SU-DHL-6 (cell line): Measurements from ENCODE around the gene HAUS1.

Source experiments
- H2AFZ ChIP-seq: fragments of 200-600 bp; sonication (generic); 2 replicates; pipeline ENCODE4 v1.6.1; 2014; ENCODE audit warnings: low read depth, mild to moderate bottlenecking, moderate library complexity, mixed read lengths, antibody characterized with exemption, low read length; ENCODE audit not compliant: severe bottlenecking
- H3F3A ChIP-seq: fragments of 200-600 bp; shearing (Covaris generic); 2 replicates; pipeline ENCODE4 v1.6.0; 2016; ENCODE audit warnings: antibody characterized with exemption, mild to moderate bottlenecking; ENCODE audit not compliant: insufficient read depth
- H3K27ac ChIP-seq: fragments of 200-600 bp; sonication (generic); 2 replicates; pipeline ENCODE4 v1.5.1; 2016; ENCODE audit warnings: low read depth, mild to moderate bottlenecking, low read length, moderate library complexity, mixed read lengths
- H3K27me3 ChIP-seq: fragments of 200-600 bp; sonication (generic), shearing (Covaris generic); 2 replicates; pipeline ENCODE4 v1.6.0; 2014; ENCODE audit warnings: mild to moderate bottlenecking, low read length
- H3K36me3 ChIP-seq: fragments of 200-600 bp; sonication (generic); 2 replicates; pipeline ENCODE4 v1.6.1; 2014; ENCODE audit warnings: mild to moderate bottlenecking, low read length, mixed read lengths
- H3K4me2 ChIP-seq: fragments of 300-600, 200-600 bp; shearing (Covaris generic), sonication (generic); 2 replicates; pipeline ENCODE4 v1.6.0; 2014; ENCODE audit warnings: low read length, low read depth, mild to moderate bottlenecking; ENCODE audit not compliant: poor library complexity, severe bottlenecking
- H3K4me3 ChIP-seq: fragments of 200-600 bp; sonication (generic); 2 replicates; pipeline ENCODE4 v1.5.1; 2014; ENCODE audit warnings: antibody characterized with exemption, low read length, mild to moderate bottlenecking, mixed read lengths; ENCODE audit not compliant: insufficient read depth, poor library complexity, severe bottlenecking
- H3K79me2 ChIP-seq: fragments of 200-600 bp; sonication (generic); 2 replicates; pipeline ENCODE4 v1.6.1; 2014; ENCODE audit warnings: mild to moderate bottlenecking, low read length, moderate library complexity; ENCODE audit not compliant: insufficient read depth
- H3K9ac ChIP-seq: fragments of 200-600 bp; sonication (generic); 2 replicates; pipeline ENCODE4 v1.7.0; 2014; ENCODE audit warnings: mild to moderate bottlenecking, low read length
- H3K9me2 ChIP-seq: fragments of 200-600 bp; sonication (generic); replicated peaks from 2 replicates; pipeline ENCODE4 v1.6.1; 2014; ENCODE audit warnings: low read length; ENCODE audit not compliant: insufficient read depth
- H3K9me3 ChIP-seq: fragments of 200-600 bp; sonication (generic); 2 replicates; pipeline ENCODE4 v1.6.1; 2014; ENCODE audit warnings: low read length, mixed read lengths; ENCODE audit not compliant: insufficient read depth
- H4K20me1 ChIP-seq: fragments of 200-600 bp; sonication (generic); 2 replicates; pipeline ENCODE4 v1.6.1; 2014; ENCODE audit warnings: low read depth, mild to moderate bottlenecking, antibody characterized with exemption, low read length, moderate library complexity, mixed read lengths
- EZH2phosphoT487 ChIP-seq: fragments of 200-600 bp; sonication (generic), shearing (Covaris generic); conservative IDR thresholded peaks from 2 replicates; pipeline ENCODE4 v1.6.1; 2018; ENCODE audit warnings: mild to moderate bottlenecking, antibody characterized with exemption, low read length, moderate library complexity, mixed read lengths
- TF ChIP-seq, protein P1 (sequence below): fragments of 200-600 bp; sonication (generic); IDR thresholded peaks from one replicate; pipeline ENCODE4 v1.5.1; 2017; ENCODE audit warnings: antibody characterized with exemption, mild to moderate bottlenecking, low read length, moderate library complexity; ENCODE audit not compliant: insufficient read depth, poor library complexity, severe bottlenecking

HAUS1 gene

DNA sequence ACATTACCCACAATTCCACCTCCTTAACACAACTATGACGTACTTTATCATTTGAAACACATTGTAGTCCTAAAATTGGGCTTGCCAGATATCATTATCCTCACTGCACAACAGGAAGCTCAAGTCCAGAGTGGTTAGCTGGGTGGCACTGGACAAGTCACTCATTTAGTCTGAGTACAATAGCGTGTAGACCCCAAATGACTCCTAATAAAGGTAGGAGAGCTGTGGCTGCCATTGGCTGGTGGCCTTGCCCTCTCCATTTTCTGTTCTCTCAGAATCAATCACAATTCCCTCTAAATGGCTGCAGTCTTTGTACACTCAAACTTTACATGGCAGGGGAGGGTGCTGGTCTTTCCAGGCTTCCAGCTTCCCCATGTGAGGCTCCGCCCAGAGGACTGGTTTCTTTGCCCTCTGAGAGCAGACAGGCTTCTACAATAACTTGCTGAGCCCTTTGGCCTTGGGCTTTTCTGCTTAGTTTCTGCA is 43.8 kb upstream of the HAUS1 start:
- H3K27me3 ChIP-seq, result no peaks in the 10 kb centered on the region
- no peak overlapping the region for H3K4me3 ChIP-seq
- H4K20me1 ChIP-seq, result no peaks in the 10 kb centered on the region
- no peak overlapping the region for H2AFZ ChIP-seq
- no peak overlapping the region for H3K4me2 ChIP-seq
- H3K9ac ChIP-seq, result no peak overlapping the region
- H3F3A ChIP-seq, result no peaks in the 10 kb centered on the region
- no peaks in the 10 kb centered on the region for H3K9me3 ChIP-seq
- TF ChIP-seq EZH2phosphoT487, result no peak
- TF ChIP-seq, protein P1, sequence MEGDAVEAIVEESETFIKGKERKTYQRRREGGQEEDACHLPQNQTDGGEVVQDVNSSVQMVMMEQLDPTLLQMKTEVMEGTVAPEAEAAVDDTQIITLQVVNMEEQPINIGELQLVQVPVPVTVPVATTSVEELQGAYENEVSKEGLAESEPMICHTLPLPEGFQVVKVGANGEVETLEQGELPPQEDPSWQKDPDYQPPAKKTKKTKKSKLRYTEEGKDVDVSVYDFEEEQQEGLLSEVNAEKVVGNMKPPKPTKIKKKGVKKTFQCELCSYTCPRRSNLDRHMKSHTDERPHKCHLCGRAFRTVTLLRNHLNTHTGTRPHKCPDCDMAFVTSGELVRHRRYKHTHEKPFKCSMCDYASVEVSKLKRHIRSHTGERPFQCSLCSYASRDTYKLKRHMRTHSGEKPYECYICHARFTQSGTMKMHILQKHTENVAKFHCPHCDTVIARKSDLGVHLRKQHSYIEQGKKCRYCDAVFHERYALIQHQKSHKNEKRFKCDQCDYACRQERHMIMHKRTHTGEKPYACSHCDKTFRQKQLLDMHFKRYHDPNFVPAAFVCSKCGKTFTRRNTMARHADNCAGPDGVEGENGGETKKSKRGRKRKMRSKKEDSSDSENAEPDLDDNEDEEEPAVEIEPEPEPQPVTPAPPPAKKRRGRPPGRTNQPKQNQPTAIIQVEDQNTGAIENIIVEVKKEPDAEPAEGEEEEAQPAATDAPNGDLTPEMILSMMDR, result no peak
- H3K36me3 ChIP-seq, result no peaks in the 10 kb centered on the region
- H3K9me2 ChIP-seq, result no peaks in the 10 kb centered on the region
- no peaks in the 10 kb centered on the region for H3K79me2 ChIP-seq
- no peak overlapping the region for H3K27ac ChIP-seq

DNA sequence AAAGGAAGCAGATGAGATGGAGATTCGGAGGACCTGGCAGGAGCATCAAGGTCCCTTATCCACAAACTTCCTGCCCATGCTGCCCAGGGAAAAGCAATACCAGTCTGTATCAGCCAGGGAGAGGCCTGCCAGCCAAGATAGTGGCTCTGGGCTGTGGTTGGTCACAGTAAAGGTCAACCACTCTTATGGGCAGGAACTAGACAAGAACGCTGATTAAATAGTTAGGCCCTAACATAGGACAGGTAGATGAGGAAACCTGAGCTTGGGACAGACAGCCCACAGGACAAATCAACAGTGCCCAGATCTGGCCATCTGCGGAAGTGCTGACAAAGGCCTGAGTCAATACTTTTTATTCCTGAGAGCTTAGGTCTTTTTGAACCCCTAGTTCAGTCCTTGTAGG is 42.8 kb upstream of the HAUS1 start:
- no peak overlapping the region for H3K4me3 ChIP-seq

DNA sequence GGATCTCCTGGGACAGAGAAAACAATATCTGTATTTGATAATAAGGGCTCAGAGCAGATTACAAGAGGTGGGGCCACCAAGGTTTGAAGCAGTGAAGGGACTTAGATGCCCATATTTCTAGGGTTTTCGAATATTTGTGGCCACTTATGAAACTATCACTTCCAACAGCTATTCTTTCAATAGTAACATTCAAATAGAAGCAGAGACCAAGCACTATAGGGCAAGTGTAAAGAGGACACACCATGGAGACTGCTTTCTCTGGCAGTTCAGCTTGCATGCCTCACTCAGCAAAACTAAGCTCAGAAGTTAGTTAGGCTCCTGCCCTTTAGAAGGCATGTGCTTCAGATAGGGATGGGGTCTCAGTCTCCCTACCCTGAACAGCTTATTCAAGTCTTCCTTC is 42.4 kb upstream of the HAUS1 start:
- Histone ChIP-seq H3K36me3 (no peaks in the 10 kb centered on the region), H3K9me3 (no peaks in the 10 kb centered on the region), H3K4me2 (no peak overlapping the region), H3K79me2 (no peaks in the 10 kb centered on the region), H2AFZ (no peak overlapping the region), H3K9ac (no peak overlapping the region), H3K27ac (no peak overlapping the region), H3K4me3 (no peak overlapping the region), H3F3A (no peaks in the 10 kb centered on the region), H3K9me2 (no peaks in the 10 kb centered on the region), H3K27me3 (no peaks in the 10 kb centered on the region), H4K20me1 (no peaks in the 10 kb centered on the region)
- no peak for TF ChIP-seq EZH2phosphoT487
- TF ChIP-seq, protein P1, result no peak

More for the DNA sequence above, 42.8 kb upstream of the HAUS1 start:
- H3K27ac ChIP-seq, result no peak overlapping the region
- no peak overlapping the region for H3K4me2 ChIP-seq
- H3F3A ChIP-seq, result no peaks in the 10 kb centered on the region
- H3K27me3 ChIP-seq, result no peaks in the 10 kb centered on the region
- no peak overlapping the region for H2AFZ ChIP-seq
- no peaks in the 10 kb centered on the region for H3K9me3 ChIP-seq
- no peaks in the 10 kb centered on the region for H3K36me3 ChIP-seq
- H3K79me2 ChIP-seq, result no peaks in the 10 kb centered on the region
- TF ChIP-seq, protein P1, result no peak
- TF ChIP-seq EZH2phosphoT487, result no peak
- H4K20me1 ChIP-seq, result no peaks in the 10 kb centered on the region
- no peaks in the 10 kb centered on the region for H3K9me2 ChIP-seq
- no peak overlapping the region for H3K9ac ChIP-seq
